Tibial nerve (tissue), 4 donors: ENCODE measurements around the gene MLXIP. TPM values are rescaled to one million over a fixed set of nuclear protein-coding genes. Genes with fewer than 3 reads are reported as not detected.
A peak's percentile ranks its signal among the peaks of the same experiment; 100 is the strongest.

ENCODE experiments used
- DNase-seq, 2 donors: peaks; one replicate each; pipeline ENCODE4 v3.0.0-alpha.2; 2019; ENCODE audit warnings: low spot score in 2 of 2
- H3K27ac ChIP-seq, 4 donors: fragments of 200-600 bp; sonication (generic) in 3 of 4; one replicate each; pipeline ENCODE4 v1.5.1; 2017 to 2019; ENCODE audit warnings: mild to moderate bottlenecking in 1 of 4
- H3K27me3 ChIP-seq, 2 donors: fragments of 200-600 bp; sonication (generic) in 1 of 2; one replicate each; pipeline versions ENCODE4 v1.5.1 to v1.6.0; 2017 to 2019
- H3K36me3 ChIP-seq, 3 donors: fragments of 200-600 bp; sonication (generic); one replicate each; pipeline ENCODE4 v1.5.1; 2018 to 2019
- H3K4me1 ChIP-seq, 4 donors: fragments of 200-600 bp; sonication (generic) in 3 of 4; one replicate each; pipeline ENCODE4 v1.5.1; 2017 to 2019
- H3K4me3 ChIP-seq, 4 donors: fragments of 200-600 bp; sonication (generic) in 3 of 4; one replicate each; pipeline ENCODE4 v1.5.1; 2017 to 2019; ENCODE audit warnings: mild to moderate bottlenecking in 1 of 4, moderate library complexity in 1 of 4
- H3K9me3 ChIP-seq, 4 donors: fragments of 200-600 bp; sonication (generic) in 3 of 4; one replicate each; pipeline ENCODE4 v1.5.1; 2017 to 2019
- CTCF ChIP-seq, 5 experiments: fragments of 200-600 bp in 3 of 5; fragments of 450-650 bp in 2 of 5; sonication (generic) in 3 of 5; IDR thresholded peaks; one replicate each; pipeline ENCODE4 v1.5.1; 2016 to 2019; ENCODE audit warnings: antibody characterized with exemption in 5 of 5, mild to moderate bottlenecking in 3 of 5, moderate library complexity in 2 of 5
- EP300 ChIP-seq, 2 donors: sonication (generic); formaldehyde crosslinking; IDR thresholded peaks; one replicate each; pipeline ENCODE4 v1.6.1; 2017; ENCODE audit warnings: antibody characterized with exemption in 2 of 2, mild to moderate bottlenecking in 1 of 2
- POLR2A ChIP-seq, 2 donors: fragments of 450-650 bp; IDR thresholded peaks; one replicate each; pipeline ENCODE4 v1.6.1; 2017; ENCODE audit warnings: antibody characterized with exemption in 2 of 2, mild to moderate bottlenecking in 2 of 2, moderate library complexity in 2 of 2
- WGBS, 2 donors: methylation state at CpG; one replicate each; pipeline ENCODE4 v1.1.5; 2018; 5-methylcytosine and 5-hydroxymethylcytosine counted together
- total RNA-seq, 4 donors: library from RNA; depleted of rRNA; stranded (reverse); fragments of >200 nt; gene quantifications; one replicate each; pipeline ENCODE4 v1.1.0, GENCODE V29; 2016

MLXIP gene
- total RNA-seq, 4 donors from 2014 or later, result 22.1 to 57.0 (median 27.1) TPM

- 9 to 16% methylated on average over 19 of the region's 19 CpGs for WGBS, 2 donors
- peak in 1 of 2 donors; percentile 44 for DNase-seq
- H3K4me3 ChIP-seq, result no peak overlapping the region
- H3K27me3 ChIP-seq, result no peaks in the 10 kb centered on the region
- peak overlapping the region in 3 of 4 donors; percentile 66 to 77 (median 72) for H3K27ac ChIP-seq
- H3K36me3 ChIP-seq, result peaks cover 0 to 28% (median 0%) of the 10 kb centered on the region in 3 donors
- no peak for TF ChIP-seq POLR2A (IDR thresholded peaks at IDR 0.05)
- TF ChIP-seq EP300 (IDR thresholded peaks at IDR 0.05), result peak in 1 of 2 donors; percentile 52
- H3K9me3 ChIP-seq, result no peaks in the 10 kb centered on the region
- peaks cover 0 to 44% (median 22%) of the 10 kb centered on the region in 4 donors for H3K4me1 ChIP-seq
Measured at GRCh38 chr12:122062832-122063693, 15.5 kb upstream of the MLXIP start.

- Histone ChIP-seq H3K27me3 (no peaks in the 10 kb centered on the region), H3K36me3 (peaks cover 0 to 22% (median 0%) of the 10 kb centered on the region in 3 donors), H3K4me1 (peaks cover 0 to 50% (median 26%) of the 10 kb centered on the region in 4 donors), H3K4me3 (no peak overlapping the region), H3K27ac (peak overlapping the region in 3 of 4 donors; percentile 66 to 77 (median 72)), H3K9me3 (no peaks in the 10 kb centered on the region)
- TF ChIP-seq CTCF (IDR thresholded peaks at IDR 0.05) (no peak), EP300 (IDR thresholded peaks at IDR 0.05) (no peak), POLR2A (IDR thresholded peaks at IDR 0.05) (no peak)
- 57 to 65% methylated on average over 6 of the region's 6 CpGs for WGBS, 2 donors
- no peak for DNase-seq
Measured at GRCh38 chr12:122063694-122064024, 14.9 kb upstream of the MLXIP start.

GRCh38 chr12:122064025-122064777 lies 14.4 kb upstream of the MLXIP start:
- Histone ChIP-seq H3K9me3 (no peaks in the 10 kb centered on the region), H3K4me1 (peaks cover 0 to 51% (median 26%) of the 10 kb centered on the region in 4 donors), H3K27ac (peak overlapping the region in 3 of 4 donors; percentile 66 to 77 (median 72)), H3K36me3 (peaks cover 0 to 16% (median 0%) of the 10 kb centered on the region in 3 donors), H3K4me3 (no peak overlapping the region), H3K27me3 (no peaks in the 10 kb centered on the region)
- WGBS, 2 donors, result 64 to 69% methylated on average over 14 of the region's 14 CpGs
- TF ChIP-seq EP300 (IDR thresholded peaks at IDR 0.05) (no peak), POLR2A (IDR thresholded peaks at IDR 0.05) (no peak), CTCF (IDR thresholded peaks at IDR 0.05) (peak in 1 of 5 experiments; percentile 17)
- DNase-seq, result peak; percentile 41 to 53

GRCh38 chr12:122064780-122065588 lies 13.6 kb upstream of the MLXIP start:
- Histone ChIP-seq H3K36me3 (peaks cover 0 to 8% (median 0%) of the 10 kb centered on the region in 3 donors), H3K4me3 (no peak overlapping the region), H3K27me3 (no peaks in the 10 kb centered on the region), H3K9me3 (no peaks in the 10 kb centered on the region), H3K4me1 (peaks cover 0 to 51% (median 26%) of the 10 kb centered on the region in 4 donors), H3K27ac (peak overlapping the region in 3 of 4 donors; percentile 46 to 77 (median 66))
- DNase-seq, result no peak
- 63 to 64% methylated on average over 13 to 16 of the region's 16 CpGs for WGBS, 2 donors
- no peak for TF ChIP-seq EP300 (IDR thresholded peaks at IDR 0.05)
- no peak for TF ChIP-seq POLR2A (IDR thresholded peaks at IDR 0.05)
- no peak for TF ChIP-seq CTCF (IDR thresholded peaks at IDR 0.05)

- H3K9me3 ChIP-seq, result no peaks in the 10 kb centered on the region
- no peak overlapping the region for H3K4me3 ChIP-seq
- DNase-seq, result no peak
- H3K4me1 ChIP-seq, result peaks cover 0 to 57% (median 28%) of the 10 kb centered on the region in 4 donors
- no peak for TF ChIP-seq CTCF (IDR thresholded peaks at IDR 0.05)
- no peak for TF ChIP-seq EP300 (IDR thresholded peaks at IDR 0.05)
- TF ChIP-seq POLR2A (IDR thresholded peaks at IDR 0.05), result no peak
- H3K27me3 ChIP-seq, result no peaks in the 10 kb centered on the region
- no peak overlapping the region for H3K27ac ChIP-seq
- H3K36me3 ChIP-seq, result no peaks in the 10 kb centered on the region
- WGBS, 2 donors, result 96 to 99% methylated on average over 5 of the region's 5 CpGs
Measured at GRCh38 chr12:122067548-122067947, 11.0 kb upstream of the MLXIP start.
